Forelimb muscle (tissue), 1 donor: Measurements from ENCODE around the gene EFHD2. TPM values are rescaled to one million over a fixed set of nuclear protein-coding genes. Genes with fewer than 3 reads are reported as not detected.
"Not testable (repeated sequence)": the region's sequence is repeated elsewhere in the genome, so short reads cannot be mapped to it uniquely, and the experiment has no call there.

Experiments
- DNase-seq: peaks from one replicate; pipeline ENCODE4 v3.0.0-alpha.2; 2013; ENCODE audit warnings: low read depth
- polyA plus RNA-seq: library from polyadenylated mRNA; unstranded; fragments of 120-200 nt; gene quantifications from one replicate; pipeline ENCODE4 v1.2.1, GENCODE V29; 2013; ENCODE audit not compliant: insufficient read length

Gene EFHD2, protein sequence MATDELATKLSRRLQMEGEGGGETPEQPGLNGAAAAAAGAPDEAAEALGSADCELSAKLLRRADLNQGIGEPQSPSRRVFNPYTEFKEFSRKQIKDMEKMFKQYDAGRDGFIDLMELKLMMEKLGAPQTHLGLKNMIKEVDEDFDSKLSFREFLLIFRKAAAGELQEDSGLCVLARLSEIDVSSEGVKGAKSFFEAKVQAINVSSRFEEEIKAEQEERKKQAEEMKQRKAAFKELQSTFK
- 28.8 TPM for polyA plus RNA-seq

- DNase-seq, result peak; percentile 61
Observed at GRCh38 chr1:15409388-15410222, at the start of gene EFHD2. EFHD2 (plus strand) TSS chr1:15409888; CDS start chr1:15409972, 84 bp downstream.

- no peak for DNase-seq
Observed at GRCh38 chr1:15360700-15361099, 49.0 kb upstream of the EFHD2 start.

DNA sequence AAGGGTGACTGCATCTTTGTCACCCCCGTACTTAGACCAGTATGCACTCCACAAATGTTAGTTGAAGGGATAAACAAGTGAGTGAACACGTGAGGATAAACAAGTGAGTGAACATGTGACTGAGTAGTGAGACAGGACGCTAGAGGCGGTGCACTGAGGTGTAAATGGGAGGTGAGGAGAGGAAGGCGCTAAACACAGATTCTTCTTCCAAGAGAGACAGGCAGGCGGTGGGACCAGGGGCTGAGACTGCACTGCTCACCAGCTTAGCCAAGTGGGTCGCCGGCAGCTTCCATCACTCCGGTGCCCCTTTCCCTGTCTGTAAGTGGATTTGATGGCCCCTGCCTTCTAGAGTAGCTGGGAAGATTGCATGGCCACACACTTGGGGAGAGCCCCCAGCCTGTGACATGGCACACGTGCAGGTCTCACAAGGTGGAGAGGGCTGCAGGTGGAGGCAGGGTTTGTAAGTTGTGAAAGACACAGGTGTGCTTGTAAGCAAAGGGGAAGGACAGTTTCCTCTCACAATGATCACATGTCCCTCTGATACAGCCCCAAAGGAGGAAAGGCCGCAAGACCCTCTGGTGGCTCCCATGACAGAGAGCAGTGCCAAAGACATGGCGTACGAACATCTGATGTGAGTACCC lies 47.5 kb upstream of the EFHD2 start:
- no peak for DNase-seq

GRCh38 chr1:15362737-15363128 lies 47.0 kb upstream of the EFHD2 start:
- DNase-seq, result no peak

DNA sequence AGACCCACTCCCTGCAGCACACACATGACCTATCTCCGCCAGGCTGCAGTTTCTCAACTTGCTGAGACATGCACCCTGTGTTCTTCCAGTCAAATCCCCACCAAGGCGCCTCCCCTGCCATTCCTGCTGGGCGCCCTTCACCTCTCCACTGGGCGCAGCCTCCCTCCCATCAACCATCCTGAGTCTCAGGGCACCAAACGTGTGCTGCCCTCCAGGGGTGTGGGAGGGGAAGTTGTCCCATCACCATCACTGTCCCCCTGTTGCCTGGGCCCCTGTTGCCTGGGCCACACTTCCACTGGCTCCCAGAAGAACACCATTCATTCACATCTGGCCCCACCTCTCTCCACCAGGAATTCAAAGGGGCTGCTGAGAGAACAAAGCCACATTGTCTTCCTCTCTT lies 44.9 kb upstream of the EFHD2 start:
- DNase-seq, result no peak

DNA sequence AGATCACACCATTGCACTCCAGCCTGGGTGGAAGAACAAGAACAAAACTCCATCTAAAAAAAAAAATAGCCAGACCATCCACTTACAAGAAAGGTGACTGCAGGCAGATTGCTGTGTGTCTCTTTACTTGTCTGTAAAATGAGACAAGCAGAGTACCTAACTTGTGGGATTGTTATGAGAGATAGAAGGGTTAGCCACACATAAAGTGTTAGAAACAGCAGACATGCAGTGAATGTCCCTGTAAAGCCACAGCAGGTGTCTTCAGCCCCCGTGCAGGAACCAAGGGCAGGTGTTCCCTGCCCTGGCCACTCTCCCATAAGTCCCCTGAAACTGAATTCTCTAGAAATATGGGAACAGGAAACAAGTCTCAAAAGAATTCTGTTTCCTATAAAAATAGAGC lies 40.8 kb upstream of the EFHD2 start:
- no peak for DNase-seq

- no peak for DNase-seq
Observed at GRCh38 chr1:15370268-15370667, 39.4 kb upstream of the EFHD2 start.

GRCh38 chr1:15370781-15371520 lies 38.7 kb upstream of the EFHD2 start:
- DNase-seq, result no peak

- no peak for DNase-seq
Observed at GRCh38 chr1:15371610-15372545, 37.8 kb upstream of the EFHD2 start.

DNA sequence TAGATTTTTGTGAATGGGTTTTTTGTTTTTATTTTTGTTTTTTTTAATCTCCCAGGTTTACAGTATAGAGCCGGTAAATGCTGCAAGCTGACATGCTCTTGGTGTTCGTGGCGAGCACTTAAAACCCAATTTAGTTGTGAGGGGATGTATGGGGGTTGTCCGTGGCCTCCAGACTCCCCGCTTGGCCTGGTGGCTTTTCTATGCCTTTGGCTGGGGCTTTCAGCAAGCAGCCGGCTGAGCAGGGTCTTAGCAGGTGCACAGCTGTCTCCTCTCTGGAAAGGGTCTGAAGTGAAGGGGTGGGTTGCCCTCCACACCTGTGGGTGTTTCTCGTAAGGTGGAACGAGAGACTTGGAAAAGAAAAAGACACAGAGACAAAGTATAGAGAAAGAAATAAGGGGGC lies 31.0 kb upstream of the EFHD2 start:
- no peak for DNase-seq

DNA sequence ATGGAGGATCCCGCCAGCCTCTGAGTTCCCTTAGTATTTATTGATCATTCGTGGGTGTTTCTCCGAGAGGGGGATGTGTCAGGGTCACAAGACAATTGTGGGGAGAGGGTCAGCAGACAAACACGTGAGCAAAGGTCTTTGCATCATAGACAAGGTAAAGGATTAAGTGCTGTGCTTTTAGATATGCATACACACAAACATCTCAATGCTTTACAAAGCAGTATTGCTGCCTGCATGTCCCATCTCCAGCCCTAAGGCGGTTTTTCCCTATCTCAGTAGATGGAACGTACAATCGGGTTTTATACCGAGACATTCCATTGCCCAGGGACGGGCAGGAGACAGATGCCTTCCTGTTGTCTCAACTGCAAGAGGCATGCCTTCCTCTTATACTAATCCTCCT lies 30.5 kb upstream of the EFHD2 start:
- DNase-seq, result not testable (repeated sequence)

- no peak for DNase-seq
Observed at GRCh38 chr1:15380601-15381508, 28.8 kb upstream of the EFHD2 start.

- no peak for DNase-seq
Observed at GRCh38 chr1:15381805-15382204, 27.9 kb upstream of the EFHD2 start.

- no peak for DNase-seq
Observed at GRCh38 chr1:15382601-15383518, 26.8 kb upstream of the EFHD2 start.

- DNase-seq, result no peak
Observed at GRCh38 chr1:15383810-15384209, 25.9 kb upstream of the EFHD2 start.

DNA sequence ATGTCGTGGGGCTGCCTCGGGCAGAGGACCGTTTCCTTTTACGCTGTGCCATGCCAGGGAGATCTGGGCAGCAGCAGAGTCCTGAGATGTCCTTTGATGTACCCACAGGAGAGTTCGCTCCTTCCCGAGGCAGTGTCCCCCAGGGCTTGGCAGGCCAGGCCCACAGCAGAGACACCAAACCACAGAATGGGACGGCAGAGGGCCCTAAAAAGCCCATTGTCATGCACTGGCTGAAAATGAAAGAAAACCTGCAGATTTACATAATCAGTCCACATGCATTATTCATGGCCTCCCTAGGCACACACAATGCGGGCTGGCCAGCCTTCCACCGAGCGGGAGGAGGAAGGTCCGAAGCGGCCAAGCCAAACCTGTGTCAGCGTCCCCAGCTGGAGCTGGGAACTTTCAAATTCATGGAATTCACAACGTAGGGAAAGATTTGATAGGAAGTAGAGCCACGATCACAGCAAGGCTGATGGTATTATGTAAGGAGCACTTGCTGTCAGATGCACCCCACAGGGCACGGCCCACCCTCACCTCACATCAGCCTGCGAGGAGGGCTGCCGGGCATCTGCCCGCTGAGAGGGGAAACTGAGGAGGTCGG lies 25.3 kb upstream of the EFHD2 start:
- DNase-seq, result no peak

DNA sequence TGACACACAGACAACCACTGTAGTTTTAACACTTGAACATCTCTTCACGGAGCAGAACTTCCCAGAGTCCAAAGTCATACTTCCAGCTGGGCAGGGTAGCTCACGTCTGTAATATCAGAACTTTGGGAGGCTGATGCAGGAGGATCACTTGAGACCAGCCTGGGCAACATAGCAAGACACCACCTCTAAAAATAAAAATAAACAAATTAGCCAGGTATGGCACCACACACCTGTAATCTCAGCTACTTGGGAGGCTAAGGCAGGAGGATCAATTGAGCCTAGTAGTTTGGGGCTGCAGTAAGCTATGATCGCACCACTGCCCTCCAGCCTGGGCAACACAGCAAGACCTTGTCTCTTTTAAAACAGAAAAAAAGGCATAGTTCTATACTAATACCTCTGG lies 24.3 kb upstream of the EFHD2 start:
- no peak for DNase-seq

DNA sequence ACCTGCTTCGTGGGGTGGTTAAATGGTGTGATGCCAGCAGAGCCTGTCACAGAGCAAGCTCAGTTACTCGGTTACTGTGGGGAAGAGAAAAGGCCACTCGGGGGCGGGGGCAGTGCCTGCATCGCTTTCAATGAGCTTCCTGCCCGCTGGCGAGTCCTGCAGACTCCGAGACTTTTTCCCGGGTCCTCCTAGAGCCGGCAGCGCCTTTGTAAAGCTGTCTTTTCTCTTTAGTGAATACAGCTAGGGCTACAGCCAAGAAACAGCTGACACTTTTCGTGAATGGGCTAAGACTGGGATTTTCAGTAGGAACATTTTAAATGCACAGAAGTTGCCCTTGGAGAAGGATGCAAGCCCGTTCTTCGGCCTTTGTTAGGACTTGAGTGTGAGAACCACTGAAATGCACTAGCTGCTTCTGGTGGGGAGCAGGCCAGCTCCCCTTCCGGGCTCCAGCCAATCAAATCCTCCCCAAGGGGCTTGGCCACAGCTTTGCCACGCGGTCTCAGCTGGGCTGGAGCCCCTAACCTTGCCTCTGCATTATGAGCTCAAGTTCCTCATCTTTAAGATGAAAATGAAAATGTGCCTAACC lies 23.4 kb upstream of the EFHD2 start:
- no peak for DNase-seq
